ENCODE data around the gene CATSPERD. TPM values are rescaled to one million over a fixed set of nuclear protein-coding genes. Genes with fewer than 3 reads are reported as not detected.

CATSPERD gene
- total and polyA plus RNA-seq, 2 of the 4 experiments (the other 2 are of a cell fraction): not detected

DNA sequence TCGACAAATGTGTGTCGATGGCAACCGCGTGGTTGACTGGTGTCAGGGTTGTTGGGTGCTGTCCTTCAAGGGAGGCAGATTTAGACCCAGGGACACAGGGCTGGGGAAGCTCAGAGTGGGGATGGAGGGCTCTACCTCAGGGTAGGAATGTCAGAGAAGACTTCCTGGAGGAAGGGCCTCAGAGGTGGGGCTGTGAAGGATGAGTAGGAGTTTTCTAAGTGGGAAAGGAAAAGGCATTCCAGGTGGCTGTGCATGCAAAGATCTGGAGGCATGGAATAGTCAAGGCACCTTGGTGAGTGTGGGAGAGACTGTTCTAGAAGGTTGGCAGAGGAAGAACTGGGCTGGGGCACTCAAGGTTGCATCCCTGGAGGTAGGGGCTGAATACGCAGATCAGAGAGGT lies 86.5 kb downstream of the CATSPERD start:
- ChIA-PET POLR2A (ENCODE audit: unreplicated experiment) (interaction anchor here (0.6 kb wide), 1 partner anchor 87 kb away, joined by 6 read pairs; no protein-coding TSS in a partner anchor), CTCF (interaction anchor here (1.4 kb wide), 1 partner anchor 84 kb away, joined by 4 read pairs; no protein-coding TSS in a partner anchor)
- H4K5ac ChIP-seq (ENCODE audit: low read depth, low read length): no peak overlapping the region
- H3K14ac ChIP-seq (replicated peaks; ENCODE audit: low read depth, low read length): no peak overlapping the region
- in situ Hi-C loops (cut with MboI; ENCODE audit: low sequenced_read_pairs) (loop anchor here (10.0 kb wide), 1 partner anchor 218 kb away; no protein-coding TSS in a partner anchor), dilution Hi-C loops (cut with HindIII; ENCODE audit: low sequenced_read_pairs, unreplicated experiment) (no loop called here), intact Hi-C loops (cut with micrococcal nuclease) (loop anchor here (10.0 kb wide), 1 partner anchor 158 kb away; no protein-coding TSS in a partner anchor)
- no peak overlapping the region for H3K18ac ChIP-seq (ENCODE audit: low read depth, low read length)
- H3K23ac ChIP-seq (ENCODE audit: low read depth, low read length): no peak overlapping the region
- 73% methylated on average over 3 of the region's 5 CpGs; no CpG with 5 or more reads in 1 of the 2 experiments for WGBS, 2 experiments (ENCODE audit: extremely low coverage in 2 of 2, insufficient read length in 1 of 2)
- H3K4me2 ChIP-seq (ENCODE audit: low read depth, low read length): no peak overlapping the region
- H2BK5ac ChIP-seq (ENCODE audit: low read depth, low read length, poor library complexity, severe bottlenecking): no peak overlapping the region
- H3K36me3 ChIP-seq (ENCODE audit: control insufficient read depth, insufficient read depth, low read length): no peaks in the 10 kb centered on the region
- BruUV-seq (replicated peaks): no TSS peak
- DNase-seq: no peak
- H3K9me3 ChIP-seq (ENCODE audit: control insufficient read depth, insufficient read depth, low read length): no peaks in the 10 kb centered on the region
- no peak overlapping the region for H3K4me3 ChIP-seq (ENCODE audit: insufficient read depth, low read depth, low read length)
- no peak overlapping the region for H4K8ac ChIP-seq (ENCODE audit: low read depth in 2 of 2, low read length in 2 of 2)
- peaks cover 17% of the 10 kb centered on the region for H3K27me3 ChIP-seq (ENCODE audit: control insufficient read depth, insufficient read depth, low read length)
- no peak overlapping the region for H2BK120ac ChIP-seq (ENCODE audit: low read depth, low read length)
- no peak overlapping the region for H3K9ac ChIP-seq (ENCODE audit: low read depth, low read length)
- no peak overlapping the region for H4K91ac ChIP-seq (ENCODE audit: insufficient read depth, low read depth, low read length)
- H2BK20ac ChIP-seq (ENCODE audit: low read depth, low read length): no peak overlapping the region
- no peaks in the 10 kb centered on the region for H3K79me1 ChIP-seq (ENCODE audit: low read depth in 1 of 2, low read length in 2 of 2)
- H3K56ac ChIP-seq (ENCODE audit: extremely low read depth, insufficient read depth, low read length): no peak overlapping the region
- no peaks in the 10 kb centered on the region for H4K20me1 ChIP-seq (ENCODE audit: insufficient read depth, low read length)
- H3K4ac ChIP-seq (ENCODE audit: low read depth, low read length): no peak overlapping the region
- H3K9me1 ChIP-seq (ENCODE audit: insufficient read depth, low read length): no peaks in the 10 kb centered on the region
- no peak overlapping the region for H3K27ac ChIP-seq (ENCODE audit: insufficient read depth, low read length)
- ATAC-seq (ENCODE audit: low read depth): no peak
- no peak overlapping the region for H2AK5ac ChIP-seq (ENCODE audit: low read depth, low read length)
- H3K4me1 ChIP-seq (ENCODE audit: control insufficient read depth, insufficient read depth, low read length): peaks cover 3% of the 10 kb centered on the region; the same call in 1 of the 2 replicates
- no peak overlapping the region for H2BK15ac ChIP-seq (ENCODE audit: low read depth, low read length)
- no peak overlapping the region for H2AFZ ChIP-seq (replicated peaks; ENCODE audit: low read length, poor library complexity)
- no peak for TF ChIP-seq SMC3 (IDR thresholded peaks at IDR 0.05; ENCODE audit: low read depth, low read length)
- no peak for TF ChIP-seq NFE2L2 (IDR thresholded peaks at IDR 0.05; ENCODE audit: low read depth, low read length)
- TF ChIP-seq, protein P1, sequence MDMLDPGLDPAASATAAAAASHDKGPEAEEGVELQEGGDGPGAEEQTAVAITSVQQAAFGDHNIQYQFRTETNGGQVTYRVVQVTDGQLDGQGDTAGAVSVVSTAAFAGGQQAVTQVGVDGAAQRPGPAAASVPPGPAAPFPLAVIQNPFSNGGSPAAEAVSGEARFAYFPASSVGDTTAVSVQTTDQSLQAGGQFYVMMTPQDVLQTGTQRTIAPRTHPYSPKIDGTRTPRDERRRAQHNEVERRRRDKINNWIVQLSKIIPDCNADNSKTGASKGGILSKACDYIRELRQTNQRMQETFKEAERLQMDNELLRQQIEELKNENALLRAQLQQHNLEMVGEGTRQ (IDR thresholded peaks at IDR 0.05; ENCODE audit: low read depth, low read length): no peak
- TF ChIP-seq MAZ (IDR thresholded peaks at IDR 0.05; ENCODE audit: borderline replicate concordance, low read depth, low read length): no peak
- TF ChIP-seq, protein P2, sequence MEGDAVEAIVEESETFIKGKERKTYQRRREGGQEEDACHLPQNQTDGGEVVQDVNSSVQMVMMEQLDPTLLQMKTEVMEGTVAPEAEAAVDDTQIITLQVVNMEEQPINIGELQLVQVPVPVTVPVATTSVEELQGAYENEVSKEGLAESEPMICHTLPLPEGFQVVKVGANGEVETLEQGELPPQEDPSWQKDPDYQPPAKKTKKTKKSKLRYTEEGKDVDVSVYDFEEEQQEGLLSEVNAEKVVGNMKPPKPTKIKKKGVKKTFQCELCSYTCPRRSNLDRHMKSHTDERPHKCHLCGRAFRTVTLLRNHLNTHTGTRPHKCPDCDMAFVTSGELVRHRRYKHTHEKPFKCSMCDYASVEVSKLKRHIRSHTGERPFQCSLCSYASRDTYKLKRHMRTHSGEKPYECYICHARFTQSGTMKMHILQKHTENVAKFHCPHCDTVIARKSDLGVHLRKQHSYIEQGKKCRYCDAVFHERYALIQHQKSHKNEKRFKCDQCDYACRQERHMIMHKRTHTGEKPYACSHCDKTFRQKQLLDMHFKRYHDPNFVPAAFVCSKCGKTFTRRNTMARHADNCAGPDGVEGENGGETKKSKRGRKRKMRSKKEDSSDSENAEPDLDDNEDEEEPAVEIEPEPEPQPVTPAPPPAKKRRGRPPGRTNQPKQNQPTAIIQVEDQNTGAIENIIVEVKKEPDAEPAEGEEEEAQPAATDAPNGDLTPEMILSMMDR (conservative IDR thresholded peaks at IDR 0.05; ENCODE audit: low read depth, low read length): no peak
- no peak for TF ChIP-seq POLR2A (IDR thresholded peaks at IDR 0.05; ENCODE audit: low read depth, low read length)
- TF ChIP-seq, protein P3, sequence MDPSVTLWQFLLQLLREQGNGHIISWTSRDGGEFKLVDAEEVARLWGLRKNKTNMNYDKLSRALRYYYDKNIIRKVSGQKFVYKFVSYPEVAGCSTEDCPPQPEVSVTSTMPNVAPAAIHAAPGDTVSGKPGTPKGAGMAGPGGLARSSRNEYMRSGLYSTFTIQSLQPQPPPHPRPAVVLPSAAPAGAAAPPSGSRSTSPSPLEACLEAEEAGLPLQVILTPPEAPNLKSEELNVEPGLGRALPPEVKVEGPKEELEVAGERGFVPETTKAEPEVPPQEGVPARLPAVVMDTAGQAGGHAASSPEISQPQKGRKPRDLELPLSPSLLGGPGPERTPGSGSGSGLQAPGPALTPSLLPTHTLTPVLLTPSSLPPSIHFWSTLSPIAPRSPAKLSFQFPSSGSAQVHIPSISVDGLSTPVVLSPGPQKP (IDR thresholded peaks at IDR 0.05; ENCODE audit: borderline replicate concordance, low read depth, low read length): no peak
- no peak for TF ChIP-seq MXI1 (IDR thresholded peaks at IDR 0.05; ENCODE audit: borderline replicate concordance, low read depth, low read length)
- no peak for TF ChIP-seq BHLHE40 (IDR thresholded peaks at IDR 0.05; ENCODE audit: low read depth, low read length)
- TF ChIP-seq CEBPB (IDR thresholded peaks at IDR 0.05; ENCODE audit: low read depth, low read length): no peak
- TF ChIP-seq RAD21 (IDR thresholded peaks at IDR 0.05; ENCODE audit: low read length): no peak
- TF ChIP-seq RFX5 (IDR thresholded peaks at IDR 0.05; ENCODE audit: low read depth, low read length): no peak
- TF ChIP-seq CHD1 (IDR thresholded peaks at IDR 0.05; ENCODE audit: low read depth, low read length): no peak
- TF ChIP-seq MAFK (IDR thresholded peaks at IDR 0.05; ENCODE audit: low read depth, low read length): no peak
- no peak for TF ChIP-seq RCOR1 (IDR thresholded peaks at IDR 0.05; ENCODE audit: insufficient replicate concordance, low read length)
- TF ChIP-seq FOS (IDR thresholded peaks at IDR 0.05; ENCODE audit: low read depth, low read length): no peak
- H2AK9ac ChIP-seq (replicated peaks; ENCODE audit: low read depth, low read length, poor library complexity): no peak overlapping the region
